NCI-H2227 (cell line): ENCODE data around the gene TBC1D3E.
"Not testable (repeated sequence)": the region's sequence is repeated elsewhere in the genome, so short reads cannot be mapped to it uniquely, and the experiment has no call there.

Source experiments
- DNase-seq: peaks from one replicate; lab custom pipeline; 2025; ENCODE audit not compliant: unreplicated experiment; lab: John Stamatoyannopoulos, UW

Gene TBC1D3E

DNA sequence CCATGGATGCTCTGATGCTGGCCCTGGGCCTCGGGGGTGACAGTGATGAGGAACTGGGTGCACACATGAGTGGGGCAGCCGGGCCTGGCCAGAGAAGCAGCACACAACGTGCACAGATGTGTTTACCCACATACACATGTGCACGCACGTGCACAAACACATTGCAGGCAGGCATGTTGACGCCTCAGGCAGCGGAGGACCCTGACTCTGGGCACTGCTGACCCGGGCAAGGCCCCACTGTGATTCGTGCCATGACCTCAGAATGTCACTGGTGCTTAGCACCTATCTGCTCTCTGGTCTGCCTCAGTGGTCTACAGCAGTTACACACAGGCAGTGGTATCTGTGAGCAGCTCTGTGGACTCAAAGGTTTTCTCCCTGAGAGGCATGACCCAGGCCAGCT lies at the start of gene TBC1D3E:
Gene TBC1D3E (plus strand): TSS at position 301 of the 400 bp plus-strand sequence. CDS start 1,545 bp downstream, outside the sequence.
- DNase-seq: not testable (repeated sequence)

DNA sequence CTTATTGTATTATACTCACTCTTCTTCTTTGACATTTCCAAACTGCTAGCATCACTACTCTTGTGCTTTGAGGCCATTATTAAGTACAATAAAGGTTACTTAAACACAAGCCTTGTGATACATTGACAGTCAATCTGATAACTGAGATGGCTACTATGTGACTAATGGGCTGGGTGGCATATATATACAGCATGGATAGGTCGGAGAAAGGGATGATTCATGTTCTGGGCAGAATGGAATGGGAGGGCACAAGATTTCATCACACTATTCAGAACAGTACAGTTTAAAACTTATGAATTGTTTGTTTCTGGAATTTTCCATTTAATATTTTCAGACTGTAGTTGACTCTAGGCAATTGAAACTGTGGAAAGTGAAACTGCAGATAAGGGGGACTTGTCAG lies 40.4 kb upstream of the TBC1D3E start:
- DNase-seq: not testable (repeated sequence)

DNA sequence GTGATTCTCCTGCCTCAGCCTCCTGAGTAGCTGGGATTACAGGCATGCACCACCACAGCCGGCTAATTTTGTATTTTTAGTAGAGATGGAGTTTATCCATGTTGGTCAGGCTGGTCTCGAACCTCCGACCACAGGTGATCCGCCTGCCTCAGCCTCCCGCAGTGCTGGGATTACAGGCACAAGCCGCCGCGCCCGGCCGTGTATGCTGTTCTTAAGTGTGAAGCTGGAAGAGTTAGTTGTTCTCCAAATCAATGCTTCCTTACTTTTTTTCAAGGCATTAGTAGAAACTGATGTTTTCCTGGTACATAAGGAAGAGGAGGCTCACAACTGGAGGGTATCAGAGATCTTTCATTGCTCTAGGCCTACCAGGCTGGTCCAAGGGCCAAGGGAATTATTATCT lies 39.6 kb upstream of the TBC1D3E start:
- DNase-seq: not testable (repeated sequence)

DNA sequence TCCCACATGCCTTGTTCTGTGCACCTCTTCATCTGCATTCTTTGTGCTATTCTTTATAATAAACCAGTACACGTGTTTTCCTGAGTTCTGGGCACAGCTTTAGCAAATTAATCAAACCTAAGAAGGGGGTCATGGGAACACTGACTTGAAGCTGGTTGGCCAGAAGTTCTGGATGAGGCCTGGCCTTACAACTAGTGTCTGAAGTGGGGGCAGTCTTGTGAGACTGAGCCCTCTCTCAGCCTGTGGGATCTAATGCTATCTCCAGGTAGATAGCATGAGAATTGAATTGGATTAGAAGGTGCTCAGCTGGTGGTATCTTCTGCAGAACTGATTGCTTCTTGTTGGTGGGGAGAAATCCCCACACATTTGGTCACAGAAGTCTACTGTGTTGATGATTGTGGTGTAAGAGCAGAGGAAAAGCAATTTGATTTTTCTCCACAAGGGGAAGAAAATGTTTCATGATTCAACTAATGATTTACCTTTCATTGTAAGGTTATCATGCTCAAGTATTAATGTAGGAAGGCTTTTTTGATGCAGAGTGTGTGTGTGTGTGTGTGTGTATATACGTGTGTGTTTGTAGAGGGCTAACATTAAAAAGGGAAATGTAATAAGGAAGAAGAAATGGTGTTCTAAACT lies 33.6 kb upstream of the TBC1D3E start:
- DNase-seq: not testable (repeated sequence)

DNA sequence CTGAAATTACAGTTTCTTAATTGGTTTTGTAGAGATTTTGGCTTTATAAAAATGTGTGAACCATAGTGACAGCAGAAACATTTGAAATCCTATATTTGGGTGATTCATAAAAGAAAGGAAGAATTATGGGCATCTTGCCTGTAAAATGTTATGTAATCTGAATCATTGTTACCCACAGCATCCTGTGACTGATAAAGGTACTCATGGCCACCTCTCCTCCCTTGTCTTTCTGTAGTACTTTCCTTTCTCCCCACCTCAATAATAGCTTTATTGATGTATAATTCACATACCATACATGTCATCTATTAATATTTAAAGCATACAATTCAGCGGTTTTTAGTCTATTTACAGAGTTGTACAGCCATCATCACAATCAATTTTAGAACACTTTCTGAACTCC lies 28.5 kb upstream of the TBC1D3E start:
- DNase-seq: not testable (repeated sequence)

DNA sequence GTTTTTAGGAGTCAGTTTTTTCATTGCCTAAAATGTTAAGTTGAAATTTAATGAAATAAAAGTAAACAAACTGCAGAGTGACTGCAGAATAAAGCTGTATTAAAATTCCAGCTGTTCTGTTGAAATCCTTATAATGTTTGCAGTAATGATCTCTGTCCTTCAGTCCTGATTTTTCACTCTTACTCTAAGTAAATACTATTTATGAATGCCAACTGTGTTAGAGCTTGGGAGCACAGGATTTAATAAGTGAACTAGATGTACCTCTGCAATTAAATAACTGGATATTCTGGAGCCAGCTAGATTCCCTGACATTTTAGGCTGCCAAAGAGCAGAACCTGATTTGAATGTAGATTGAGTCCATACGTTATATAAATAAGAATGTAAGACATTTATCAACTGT lies 7.9 kb upstream of the TBC1D3E start:
- DNase-seq: not testable (repeated sequence)

DNA sequence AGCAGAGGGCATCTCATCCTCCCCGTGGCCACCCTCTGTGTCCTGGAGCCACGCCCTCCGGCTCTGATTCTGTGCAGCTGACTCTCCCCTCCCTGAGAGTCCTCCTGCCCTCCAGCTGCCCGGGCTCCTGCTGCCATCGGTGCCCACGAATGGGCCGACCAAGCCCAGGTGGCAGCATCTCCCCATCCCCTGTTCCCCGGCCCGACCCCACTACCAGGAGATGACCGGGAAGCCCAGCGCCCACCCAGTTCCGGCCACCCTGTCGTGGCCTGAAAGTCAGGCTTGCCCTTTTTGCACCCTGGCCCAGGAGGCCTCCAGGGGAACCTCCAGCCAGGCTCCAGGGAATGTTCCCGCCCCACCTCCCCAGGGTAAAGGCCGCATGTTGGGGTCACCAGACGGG lies 7.1 kb downstream of the TBC1D3E start:
- not testable (repeated sequence) for DNase-seq
